GM21528 (cell line): ENCODE results near the gene C11orf42.
A peak's percentile ranks its signal among the peaks of the same experiment; 100 is the strongest.

Experiments used
- ATAC-seq: cut with Tn5 transposase; IDR thresholded peaks from one replicate; pipeline ENCODE4 v1.9.1; 2021; ENCODE audit warnings: mild to moderate bottlenecking, moderate library complexity; ENCODE audit not compliant: unreplicated experiment, low FRiP score

C11orf42 gene, protein sequence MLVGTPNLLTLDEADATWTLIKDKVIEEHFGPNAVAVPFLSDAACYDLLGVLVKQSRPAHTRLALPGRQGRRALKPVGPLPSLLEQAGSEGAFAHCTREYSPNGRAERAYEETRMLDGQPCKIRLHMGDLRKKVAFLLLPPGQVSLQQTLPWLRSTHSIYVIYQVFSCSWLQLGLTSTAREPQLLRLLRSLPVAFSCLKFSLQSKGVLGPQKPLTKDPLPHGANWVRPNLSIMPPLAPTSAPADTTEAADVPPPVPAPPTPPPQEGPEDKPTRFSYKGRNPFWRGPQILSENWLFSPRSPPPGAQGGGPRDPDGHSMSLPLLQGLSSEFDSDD

DNA sequence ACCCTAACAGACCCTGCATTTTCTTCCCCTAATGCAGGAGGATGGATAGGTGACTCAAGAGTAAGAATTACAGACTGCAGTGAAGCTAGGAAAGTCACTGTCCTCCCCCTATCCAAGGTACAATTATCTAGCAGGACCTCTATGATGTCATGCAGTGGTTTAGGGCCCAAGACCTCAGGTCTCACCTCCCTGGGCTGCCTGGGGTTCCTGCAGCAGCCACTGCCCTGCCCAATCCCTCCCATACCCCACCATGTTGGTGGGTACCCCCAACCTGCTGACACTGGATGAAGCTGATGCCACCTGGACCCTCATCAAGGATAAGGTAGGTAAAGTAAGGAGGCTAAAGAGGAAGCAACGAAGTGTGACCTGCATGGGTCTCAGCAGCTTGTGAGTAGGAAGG lies at the start of gene C11orf42:
TSS of gene C11orf42 (plus strand) at position 192 of the 400 bp plus-strand sequence. CDS start at position 251, 59 bp downstream.
- ATAC-seq = no peak

- ATAC-seq = no peak
Observed at GRCh38 chr11:6156628-6157359, 48.6 kb upstream of the C11orf42 start.

- ATAC-seq = no peak
Observed at GRCh38 chr11:6170226-6170625, 35.1 kb upstream of the C11orf42 start, which contains the start of gene OR52B2. OR52B2 (minus strand) TSS chr11:6170326; CDS start chr11:6170326, 0 bp downstream.

DNA sequence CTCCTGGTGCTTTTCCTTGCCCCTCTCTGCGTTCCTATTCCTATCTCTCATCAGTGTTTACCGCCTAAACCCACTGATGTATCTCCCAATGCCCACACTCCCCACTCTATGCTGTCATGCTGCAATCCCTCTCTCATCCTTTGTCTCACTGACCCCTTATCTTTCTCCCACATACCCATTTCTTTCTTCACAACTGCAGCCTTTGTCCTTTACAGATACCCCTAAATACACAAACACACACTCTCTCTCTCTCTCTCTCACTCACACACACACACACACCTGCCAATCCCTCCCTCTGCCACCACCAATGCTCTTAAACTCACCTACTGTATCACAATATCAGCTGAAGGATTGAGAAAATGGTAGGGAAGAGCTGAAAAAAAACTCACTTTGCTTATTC lies 29.9 kb upstream of the C11orf42 start:
- no peak for ATAC-seq

- no peak for ATAC-seq
Observed at GRCh38 chr11:6191742-6192141, 13.6 kb upstream of the C11orf42 start.

GRCh38 chr11:6194065-6194581 lies 11.2 kb upstream of the C11orf42 start:
- ATAC-seq = no peak

DNA sequence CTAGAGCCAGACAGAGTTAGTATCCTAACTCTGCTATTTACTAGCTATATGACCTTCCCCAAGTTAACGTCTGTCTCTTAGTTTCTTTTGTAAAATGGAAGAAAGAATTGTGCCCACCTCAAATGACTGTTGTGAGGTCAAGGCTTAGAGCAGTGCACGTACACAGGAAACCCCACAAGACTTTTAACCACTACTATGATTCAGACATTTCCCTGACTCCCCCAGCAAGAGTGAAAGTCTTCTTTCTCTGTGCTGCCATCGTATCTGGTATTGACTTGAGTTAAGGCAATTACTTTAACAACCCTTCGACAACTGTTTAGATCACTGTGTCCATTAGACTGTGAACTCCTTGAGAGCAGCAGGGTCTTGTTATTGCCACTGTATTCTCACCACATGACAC lies 9.0 kb upstream of the C11orf42 start:
- no peak for ATAC-seq

- ATAC-seq = no peak
Observed at GRCh38 chr11:6197466-6198200, 7.7 kb upstream of the C11orf42 start.

- ATAC-seq = no peak
Observed at GRCh38 chr11:6199174-6199810, 6.1 kb upstream of the C11orf42 start, which contains the start of gene OR52W1. OR52W1 (plus strand) TSS chr11:6199224; CDS start chr11:6199224, 0 bp downstream.

GRCh38 chr11:6200975-6201374 lies 4.4 kb upstream of the C11orf42 start:
- ATAC-seq = no peak

DNA sequence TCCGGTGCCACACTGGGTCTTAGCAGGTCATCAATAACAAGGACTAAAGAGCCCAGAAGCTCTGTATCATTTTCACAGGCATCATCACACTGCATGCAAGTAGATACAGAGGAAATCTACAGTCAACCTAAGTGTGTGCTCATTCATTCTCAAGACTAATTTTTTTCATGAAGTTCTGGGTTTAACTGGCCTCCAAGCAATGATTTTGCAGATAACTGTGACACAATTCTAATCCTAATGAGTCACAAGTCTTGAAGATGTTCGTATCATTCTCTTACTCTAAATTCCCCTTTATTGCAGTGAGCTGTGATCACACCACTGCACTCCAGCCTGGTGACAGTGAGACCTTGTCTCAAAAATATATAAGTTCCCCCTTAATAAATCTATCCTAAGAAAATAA lies 3.9 kb upstream of the C11orf42 start:
- no peak for ATAC-seq

DNA sequence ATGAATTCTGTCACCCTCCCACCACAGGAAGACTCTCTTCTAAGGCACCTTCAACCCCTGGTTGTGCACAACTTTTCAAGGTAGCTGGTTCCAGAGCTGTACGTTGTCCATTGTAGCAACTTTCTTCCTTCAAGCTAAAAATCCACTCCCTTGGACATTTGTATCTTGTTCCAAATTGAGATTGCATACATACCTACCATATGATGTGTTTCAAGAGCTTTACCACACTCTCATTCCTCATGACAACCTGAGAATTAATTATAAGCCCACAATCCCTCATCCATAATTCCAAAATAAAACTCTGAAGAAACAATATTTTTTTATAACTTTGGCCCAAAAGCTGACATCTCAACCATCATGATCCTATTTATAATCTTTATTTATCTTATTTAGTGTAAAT lies 3.3 kb upstream of the C11orf42 start:
- ATAC-seq = no peak

GRCh38 chr11:6203327-6203726 lies 2.0 kb upstream of the C11orf42 start:
- ATAC-seq = peak; percentile 84

DNA sequence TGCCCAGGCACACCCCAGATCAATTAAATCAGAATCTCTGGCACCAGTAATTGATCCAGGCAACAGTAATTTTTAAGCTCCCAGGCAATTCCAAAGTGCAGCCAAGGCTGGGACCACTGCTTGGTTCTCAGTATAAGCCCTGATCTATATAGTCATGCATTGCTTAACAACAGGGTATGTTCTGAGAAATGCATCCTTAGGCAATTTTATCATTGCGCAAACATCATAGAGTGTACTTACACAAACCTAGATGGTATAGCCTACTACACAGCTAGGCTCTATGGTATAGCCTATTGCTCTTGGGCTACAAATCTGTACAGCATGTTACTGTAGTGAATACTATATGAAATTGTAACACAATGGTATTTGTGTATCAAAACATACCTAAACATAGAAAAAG lies 651 bp upstream of the C11orf42 start:
- ATAC-seq = no peak

GRCh38 chr11:6206456-6207180 lies 1.3 kb downstream of the C11orf42 start:
- ATAC-seq = no peak

GRCh38 chr11:6209801-6210200 lies 4.4 kb downstream of the C11orf42 start:
- ATAC-seq = no peak

GRCh38 chr11:6210274-6210955 lies 5.1 kb downstream of the C11orf42 start:
- no peak for ATAC-seq

DNA sequence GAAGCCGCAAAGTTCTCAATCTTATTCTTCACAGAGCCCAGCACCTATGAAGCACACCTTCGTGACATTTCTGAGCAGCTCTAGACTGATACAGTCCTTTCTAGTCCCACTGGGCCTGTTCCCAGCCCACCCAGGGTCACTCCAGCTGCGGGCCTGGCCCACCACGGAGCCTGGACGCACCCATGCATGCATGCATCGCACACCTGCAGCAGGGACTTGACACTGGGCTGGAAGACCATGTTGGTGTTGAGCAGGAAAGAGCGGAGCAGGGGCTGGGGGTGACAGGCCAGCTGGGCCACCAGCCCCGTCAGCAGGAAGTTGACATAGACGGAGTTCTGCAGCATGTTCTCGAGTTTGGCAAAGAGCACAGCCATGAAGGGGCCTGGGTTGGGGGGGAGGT lies 9.2 kb downstream of the C11orf42 start:
- ATAC-seq = no peak

- no peak for ATAC-seq
Observed at GRCh38 chr11:6216501-6216900, 11.1 kb downstream of the C11orf42 start.
